Measurements from ENCODE around the gene BCOR. TPM values are rescaled to one million over a fixed set of nuclear protein-coding genes. Genes with fewer than 3 reads are reported as not detected.

Gene BCOR
- total RNA-seq, 2 experiments from 2014 or later = 44.7 to 46.4 TPM

- POLR2A ChIA-PET = interaction anchor here (0.7 kb wide), 1 partner anchor 69 kb away, joined by 3 read pairs; no protein-coding TSS in a partner anchor
- DNase-seq (no peak), ATAC-seq (ENCODE audit: low read depth) (peak; percentile 38)
- peaks cover 6% of the 10 kb centered on the region for H3K36me3 Mint-ChIP-seq
- H3K4me3 Mint-ChIP-seq = peak overlapping the region; percentile 73
- H3K27me3 Mint-ChIP-seq = no peaks in the 10 kb centered on the region
- H3K27ac Mint-ChIP-seq = no peak overlapping the region
- H3K4me1 Mint-ChIP-seq = peaks cover 21% of the 10 kb centered on the region
- H3K9me3 Mint-ChIP-seq = no peaks in the 10 kb centered on the region
Measured at GRCh38 chrX:40083120-40083978, 14.4 kb downstream of the BCOR start.

- Mint-ChIP-seq H3K36me3 (peaks cover 6% of the 10 kb centered on the region), H3K27ac (peak overlapping the region; percentile 48), H3K4me3 (peak overlapping the region; percentile 58), H3K9me3 (no peaks in the 10 kb centered on the region), H3K27me3 (no peaks in the 10 kb centered on the region), H3K4me1 (peaks cover 20% of the 10 kb centered on the region)
- ATAC-seq (ENCODE audit: low read depth) (no peak), DNase-seq (no peak)
- POLR2A ChIA-PET = interaction anchor here (0.7 kb wide), 1 partner anchor 68 kb away, joined by 3 read pairs; no protein-coding TSS in a partner anchor
Measured at GRCh38 chrX:40082447-40083119, 15.2 kb downstream of the BCOR start.

GRCh38 chrX:40081679-40082068 lies 16.1 kb downstream of the BCOR start:
- Mint-ChIP-seq H3K4me1 (peaks cover 20% of the 10 kb centered on the region), H3K4me3 (no peak overlapping the region), H3K36me3 (peaks cover 6% of the 10 kb centered on the region), H3K27ac (no peak overlapping the region), H3K27me3 (no peaks in the 10 kb centered on the region), H3K9me3 (no peaks in the 10 kb centered on the region)
- POLR2A ChIA-PET = no interaction called here
- ATAC-seq (ENCODE audit: low read depth) (no peak), DNase-seq (no peak)

- Mint-ChIP-seq H3K4me3 (no peak overlapping the region), H3K4me1 (peaks cover 17% of the 10 kb centered on the region), H3K27ac (no peak overlapping the region), H3K36me3 (peaks cover 8% of the 10 kb centered on the region), H3K27me3 (no peaks in the 10 kb centered on the region), H3K9me3 (no peaks in the 10 kb centered on the region)
- POLR2A ChIA-PET = no interaction called here
- DNase-seq (no peak), ATAC-seq (ENCODE audit: low read depth) (no peak)
Measured at GRCh38 chrX:40080894-40081678, 16.7 kb downstream of the BCOR start.

- H3K27me3 Mint-ChIP-seq = no peaks in the 10 kb centered on the region
- no peak overlapping the region for H3K4me3 Mint-ChIP-seq
- no peak overlapping the region for H3K27ac Mint-ChIP-seq
- ATAC-seq (ENCODE audit: low read depth) (no peak), DNase-seq (no peak)
- peaks cover 6% of the 10 kb centered on the region for H3K36me3 Mint-ChIP-seq
- H3K9me3 Mint-ChIP-seq = no peaks in the 10 kb centered on the region
- POLR2A ChIA-PET = no interaction called here
- peaks cover 13% of the 10 kb centered on the region for H3K4me1 Mint-ChIP-seq
Measured at GRCh38 chrX:40079572-40079971, 18.2 kb downstream of the BCOR start.

GRCh38 chrX:40078489-40079227 lies 19.1 kb downstream of the BCOR start:
- POLR2A ChIA-PET = no interaction called here
- H3K4me3 Mint-ChIP-seq = no peak overlapping the region
- H3K27me3 Mint-ChIP-seq = no peaks in the 10 kb centered on the region
- DNase-seq = no peak
- peaks cover 8% of the 10 kb centered on the region for H3K36me3 Mint-ChIP-seq
- H3K27ac Mint-ChIP-seq = no peak overlapping the region
- no peak for ATAC-seq (ENCODE audit: low read depth)
- peaks cover 8% of the 10 kb centered on the region for H3K4me1 Mint-ChIP-seq
- H3K9me3 Mint-ChIP-seq = no peaks in the 10 kb centered on the region

- Mint-ChIP-seq H3K36me3 (peaks cover 10% of the 10 kb centered on the region), H3K4me1 (peaks cover 8% of the 10 kb centered on the region)
Measured at GRCh38 chrX:40077906-40078305, 19.9 kb downstream of the BCOR start.

GRCh38 chrX:40076750-40077575 lies 20.8 kb downstream of the BCOR start:
- H3K27ac Mint-ChIP-seq = no peak overlapping the region
- POLR2A ChIA-PET = interaction anchor here (0.9 kb wide), 1 partner anchor 18 kb away, joined by 3 read pairs; no protein-coding TSS in a partner anchor
- ATAC-seq (ENCODE audit: low read depth) (no peak), DNase-seq (no peak)
- no peak overlapping the region for H3K4me3 Mint-ChIP-seq
- peaks cover 11% of the 10 kb centered on the region for H3K36me3 Mint-ChIP-seq
- H3K4me1 Mint-ChIP-seq = peaks cover 5% of the 10 kb centered on the region
- H3K27me3 Mint-ChIP-seq = no peaks in the 10 kb centered on the region
- no peaks in the 10 kb centered on the region for H3K9me3 Mint-ChIP-seq

More at GRCh38 chrX:40077906-40078305, 19.9 kb downstream of the BCOR start:
- ATAC-seq (ENCODE audit: low read depth) (no peak), DNase-seq (no peak)
- POLR2A ChIA-PET = no interaction called here
- H3K4me3 Mint-ChIP-seq = no peak overlapping the region
- H3K27ac Mint-ChIP-seq = no peak overlapping the region
- no peaks in the 10 kb centered on the region for H3K27me3 Mint-ChIP-seq
- no peaks in the 10 kb centered on the region for H3K9me3 Mint-ChIP-seq

DNA sequence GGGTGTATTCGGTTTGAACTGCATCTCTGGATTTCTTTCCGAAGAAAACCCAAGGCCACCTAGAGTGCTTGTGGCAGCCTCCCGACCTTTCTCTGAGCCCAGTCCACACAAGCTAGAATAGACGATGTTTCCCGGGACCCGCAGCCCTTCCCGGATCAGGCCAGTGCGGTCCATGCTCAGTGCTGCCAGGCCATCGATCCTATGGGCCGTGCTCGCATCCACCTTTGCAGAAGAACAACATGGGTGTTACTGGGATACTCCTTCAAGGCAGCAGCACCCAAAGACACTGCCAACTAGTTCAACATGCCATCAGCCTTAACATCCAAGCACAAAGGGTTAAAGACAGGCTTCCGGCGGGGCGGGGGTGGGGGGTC lies 22.8 kb downstream of the BCOR start:
- ATAC-seq (ENCODE audit: low read depth) (no peak), DNase-seq (no peak)
- H3K27ac Mint-ChIP-seq = no peak overlapping the region
- H3K27me3 Mint-ChIP-seq = no peaks in the 10 kb centered on the region
- no peak overlapping the region for H3K4me3 Mint-ChIP-seq
- no peaks in the 10 kb centered on the region for H3K9me3 Mint-ChIP-seq
- POLR2A ChIA-PET = no interaction called here
- peaks cover 25% of the 10 kb centered on the region for H3K36me3 Mint-ChIP-seq
- peaks cover 9% of the 10 kb centered on the region for H3K4me1 Mint-ChIP-seq

DNA sequence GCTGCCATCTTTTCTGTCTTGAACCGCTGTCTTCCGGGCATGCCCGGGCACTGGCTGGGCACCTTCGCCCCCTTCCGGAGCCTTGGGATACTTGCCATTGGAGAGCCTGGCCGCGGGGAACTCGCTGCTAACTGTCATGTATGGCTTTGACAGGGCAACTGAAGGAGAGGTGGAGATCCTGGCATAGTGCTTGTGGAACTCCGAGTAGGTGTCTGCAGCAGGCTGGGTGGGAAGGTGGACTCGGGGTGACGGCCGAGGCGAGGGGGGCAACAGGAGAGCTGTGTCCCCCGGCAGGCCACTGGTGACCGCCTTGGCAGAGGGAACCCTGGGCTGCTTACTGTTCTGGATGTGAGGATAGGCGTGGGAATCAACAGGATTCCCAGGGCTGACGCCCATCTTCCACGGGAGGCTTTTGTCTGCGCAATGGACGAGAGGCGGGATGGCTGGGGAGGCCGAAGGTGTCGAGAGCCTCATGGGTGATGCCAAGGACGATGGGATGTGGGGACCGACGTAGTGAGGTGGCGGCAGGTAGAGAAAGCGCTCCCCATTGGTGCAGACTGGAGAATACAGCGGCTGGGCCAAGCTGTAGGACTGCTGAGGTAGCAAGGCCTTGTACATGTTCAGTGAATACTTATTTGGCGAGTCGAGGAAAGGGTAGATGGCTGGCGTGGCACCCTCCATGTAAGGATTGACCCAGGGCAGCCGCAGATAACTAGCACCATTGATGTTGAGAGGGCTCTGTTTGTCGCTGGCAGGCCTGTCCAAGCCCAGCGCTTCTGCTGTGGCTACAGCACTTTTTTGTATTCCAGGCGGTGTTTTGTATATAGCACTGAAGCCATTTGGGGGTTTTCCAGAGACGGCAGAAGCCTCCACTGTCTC lies 23.4 kb downstream of the BCOR start:
- POLR2A ChIA-PET = no interaction called here
- Mint-ChIP-seq H3K4me1 (peaks cover 11% of the 10 kb centered on the region), H3K27me3 (no peaks in the 10 kb centered on the region), H3K4me3 (no peak overlapping the region), H3K9me3 (no peaks in the 10 kb centered on the region), H3K36me3 (peaks cover 27% of the 10 kb centered on the region), H3K27ac (no peak overlapping the region)
- DNase-seq = no peak
- no peak for ATAC-seq (ENCODE audit: low read depth)

- no peak overlapping the region for H3K27ac Mint-ChIP-seq
Measured at GRCh38 chrX:40073439-40074054, 24.2 kb downstream of the BCOR start.

More at GRCh38 chrX:40073439-40074054, 24.2 kb downstream of the BCOR start:
- DNase-seq (no peak), ATAC-seq (ENCODE audit: low read depth) (no peak)
- no peak overlapping the region for H3K4me3 Mint-ChIP-seq
- H3K4me1 Mint-ChIP-seq = peaks cover 13% of the 10 kb centered on the region
- no peaks in the 10 kb centered on the region for H3K27me3 Mint-ChIP-seq
- POLR2A ChIA-PET = no interaction called here
- no peaks in the 10 kb centered on the region for H3K9me3 Mint-ChIP-seq
- peaks cover 33% of the 10 kb centered on the region for H3K36me3 Mint-ChIP-seq

Data from activated naive CD8-positive, alpha-beta T cell treated with anti-CD3 and anti-CD28 coated beads, Interleukin-2, amount 10 ng/mL, durations not matched to agents 7 days and 5 days (primary cell).